Pulmonary artery endothelial cell (primary cell): Measurements from ENCODE around the gene NLRP10. TPM values are rescaled to one million over a fixed set of nuclear protein-coding genes. Genes with fewer than 3 reads are reported as not detected.
A peak's percentile ranks its signal among the peaks of the same experiment; 100 is the strongest.
"Not testable (repeated sequence)": the region's sequence is repeated elsewhere in the genome, so short reads cannot be mapped to it uniquely, and the experiment has no call there.

ENCODE experiments used
- DNase-seq: peaks from one replicate; pipeline ENCODE4 v3.0.0-alpha.2; 2011; ENCODE audit warnings: low read depth, low spot score
- total RNA-seq: library from RNA; depleted of rRNA; stranded (reverse); fragments of >200 nt; gene quantifications from 2 replicates; pipeline ENCODE4 v1.2.3, GENCODE V29; 2014

The NLRP10 gene, protein sequence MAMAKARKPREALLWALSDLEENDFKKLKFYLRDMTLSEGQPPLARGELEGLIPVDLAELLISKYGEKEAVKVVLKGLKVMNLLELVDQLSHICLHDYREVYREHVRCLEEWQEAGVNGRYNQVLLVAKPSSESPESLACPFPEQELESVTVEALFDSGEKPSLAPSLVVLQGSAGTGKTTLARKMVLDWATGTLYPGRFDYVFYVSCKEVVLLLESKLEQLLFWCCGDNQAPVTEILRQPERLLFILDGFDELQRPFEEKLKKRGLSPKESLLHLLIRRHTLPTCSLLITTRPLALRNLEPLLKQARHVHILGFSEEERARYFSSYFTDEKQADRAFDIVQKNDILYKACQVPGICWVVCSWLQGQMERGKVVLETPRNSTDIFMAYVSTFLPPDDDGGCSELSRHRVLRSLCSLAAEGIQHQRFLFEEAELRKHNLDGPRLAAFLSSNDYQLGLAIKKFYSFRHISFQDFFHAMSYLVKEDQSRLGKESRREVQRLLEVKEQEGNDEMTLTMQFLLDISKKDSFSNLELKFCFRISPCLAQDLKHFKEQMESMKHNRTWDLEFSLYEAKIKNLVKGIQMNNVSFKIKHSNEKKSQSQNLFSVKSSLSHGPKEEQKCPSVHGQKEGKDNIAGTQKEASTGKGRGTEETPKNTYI
- under 0.01 TPM in 1 of 2 replicates, not detected in the other for total RNA-seq

DNA sequence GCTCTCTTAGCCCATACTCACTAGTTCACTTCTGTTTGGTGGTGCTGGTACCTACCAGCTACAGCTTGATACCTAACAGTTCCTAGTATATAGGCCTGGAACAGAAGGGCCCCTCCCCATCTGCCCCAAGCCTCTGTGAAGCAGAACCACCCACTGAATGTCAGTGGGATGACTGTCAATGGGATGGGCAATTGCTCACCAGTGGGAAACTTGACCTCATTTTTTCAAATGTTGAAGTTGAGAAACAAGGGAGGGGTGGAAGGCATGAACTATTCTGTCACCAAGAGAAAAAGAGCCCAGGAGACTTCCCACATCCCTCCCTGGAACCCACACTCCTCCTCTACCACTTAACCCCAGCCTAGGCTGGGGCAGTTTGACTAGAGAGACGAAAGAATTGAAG lies at the start of gene NLRP10:
NLRP10 (minus strand) TSS at position 62 of the 400 bp plus-strand sequence. CDS start 1,952 bp downstream, outside the sequence.
- no peak for DNase-seq

DNA sequence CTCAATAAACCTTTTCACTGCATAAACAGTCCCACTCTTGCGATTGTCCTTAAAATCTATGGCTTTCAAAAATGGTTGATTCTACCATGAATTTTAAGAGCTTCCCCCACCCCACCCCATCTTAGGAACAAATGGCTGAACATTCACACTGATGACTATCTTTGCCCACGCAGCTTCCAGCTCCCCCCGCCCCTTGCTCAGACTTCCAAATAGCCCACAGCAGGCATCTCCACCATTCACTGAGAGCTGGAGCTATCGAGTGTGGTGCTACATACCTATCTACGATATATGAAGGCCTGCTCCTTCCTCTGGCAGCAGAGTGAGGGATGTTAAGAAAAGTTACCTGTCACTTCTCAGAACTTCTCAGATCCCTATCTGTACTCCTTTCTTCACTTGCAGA lies 48.6 kb upstream of the NLRP10 start:
- DNase-seq, result no peak

DNA sequence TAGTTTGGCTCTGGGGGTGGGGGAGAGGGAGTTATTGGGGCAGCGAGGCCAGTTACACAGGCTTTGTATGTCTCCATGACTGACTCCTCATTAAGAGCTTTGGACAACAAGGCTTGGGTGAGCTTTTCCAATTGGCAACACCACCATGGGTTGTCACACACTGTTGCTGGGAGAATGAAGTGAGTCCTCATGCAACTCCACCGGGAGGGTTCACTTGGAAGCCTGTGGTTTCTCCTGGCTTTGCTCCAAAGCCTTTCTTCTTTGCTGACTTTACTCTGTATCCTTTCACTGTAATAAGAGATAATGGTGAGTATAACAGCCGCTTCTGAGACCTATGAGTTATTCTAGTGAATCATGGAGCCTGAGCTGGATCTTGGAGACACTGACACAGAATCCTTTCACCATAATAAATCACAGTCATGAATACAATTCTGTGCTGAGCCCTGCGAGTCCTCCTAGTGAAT lies 46.8 kb upstream of the NLRP10 start:
- DNase-seq, result no peak

DNA sequence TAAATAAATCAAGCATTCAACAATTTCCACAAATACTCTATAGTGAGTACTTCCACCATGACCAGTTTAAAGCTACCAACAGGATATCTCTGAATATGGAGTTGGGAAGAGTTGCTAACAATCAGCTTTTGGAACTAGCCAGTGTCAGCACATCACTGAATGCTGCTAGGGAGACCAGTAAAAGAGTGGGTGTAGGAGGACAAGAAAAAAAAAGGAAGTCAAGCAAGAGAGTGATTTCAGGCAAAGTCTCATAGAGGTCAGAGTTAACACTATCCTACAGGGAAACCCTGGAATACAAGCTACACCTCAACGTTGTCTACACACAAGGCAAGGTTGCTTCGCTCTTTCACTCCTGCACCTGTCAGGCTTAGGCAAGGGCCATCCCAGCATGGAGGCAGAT lies 46.1 kb upstream of the NLRP10 start:
- DNase-seq, result no peak

DNA sequence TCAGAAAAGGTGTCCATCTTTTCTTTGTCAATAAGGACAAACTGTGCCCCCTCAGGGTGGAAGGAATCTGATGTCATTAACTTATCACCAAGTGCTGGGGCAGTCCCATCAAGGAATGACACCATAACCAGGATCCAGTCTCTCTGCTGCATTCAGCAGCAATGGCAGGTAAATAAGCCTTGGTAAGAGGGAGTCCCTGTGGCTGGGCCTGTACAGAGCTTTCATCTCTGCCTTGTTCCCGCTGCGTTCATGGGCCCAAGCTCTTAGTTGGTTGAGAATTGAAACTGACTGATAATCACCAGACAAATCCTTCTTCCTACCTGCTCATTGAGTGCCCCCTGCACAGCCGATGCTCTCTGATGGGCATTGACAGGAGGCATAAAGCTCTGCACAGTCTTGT lies 44.6 kb upstream of the NLRP10 start:
- DNase-seq, result no peak

DNA sequence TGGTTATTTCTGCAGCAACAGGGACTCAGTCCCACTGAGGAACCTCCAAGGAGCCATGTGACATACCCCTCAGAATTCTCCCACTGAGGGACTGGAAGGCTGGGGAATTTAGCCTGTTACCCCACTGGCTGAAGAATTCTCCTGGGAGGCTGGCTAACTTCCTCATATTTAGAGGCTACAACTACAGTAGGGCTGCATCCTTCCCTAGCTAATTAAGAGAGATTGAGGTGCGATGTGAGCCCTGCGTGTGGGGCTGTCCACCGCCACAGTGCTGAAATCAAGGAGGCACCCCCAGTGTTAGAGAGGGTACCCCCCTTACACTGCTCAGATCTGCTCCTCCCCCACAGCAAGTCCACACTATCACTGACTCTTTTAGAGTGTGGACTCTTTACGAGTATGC lies 43.0 kb upstream of the NLRP10 start:
- DNase-seq, result no peak

DNA sequence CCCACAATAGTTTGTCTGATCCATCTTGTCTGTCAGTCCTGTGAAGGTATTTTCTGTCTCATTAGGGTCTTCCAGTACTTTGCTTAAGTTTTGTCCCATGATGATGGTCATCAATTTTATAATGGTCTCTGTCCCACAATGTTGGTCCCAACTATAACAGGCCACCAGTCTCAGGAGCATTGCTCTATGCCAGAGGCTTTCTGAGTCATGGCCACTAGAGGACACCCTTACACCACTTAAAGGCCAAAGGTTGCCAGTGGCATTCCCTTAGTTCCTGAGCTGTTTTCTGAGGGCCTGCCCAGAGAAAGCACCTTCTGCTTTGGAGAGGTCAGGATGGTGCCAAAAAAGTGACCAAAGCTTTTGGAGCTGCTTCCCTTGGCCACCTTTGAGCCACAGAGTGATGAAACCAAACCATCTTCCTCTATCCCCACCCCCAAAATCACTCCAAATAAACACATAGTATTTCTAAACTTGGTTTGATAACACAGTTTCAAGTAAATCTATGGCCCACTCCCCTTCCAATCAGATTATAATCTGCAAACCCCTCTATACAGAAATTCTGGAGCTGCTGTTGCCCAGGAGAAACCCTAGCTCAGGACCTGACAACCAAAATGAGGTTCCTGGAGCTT lies 41.2 kb upstream of the NLRP10 start:
- peak; percentile 24 for DNase-seq

DNA sequence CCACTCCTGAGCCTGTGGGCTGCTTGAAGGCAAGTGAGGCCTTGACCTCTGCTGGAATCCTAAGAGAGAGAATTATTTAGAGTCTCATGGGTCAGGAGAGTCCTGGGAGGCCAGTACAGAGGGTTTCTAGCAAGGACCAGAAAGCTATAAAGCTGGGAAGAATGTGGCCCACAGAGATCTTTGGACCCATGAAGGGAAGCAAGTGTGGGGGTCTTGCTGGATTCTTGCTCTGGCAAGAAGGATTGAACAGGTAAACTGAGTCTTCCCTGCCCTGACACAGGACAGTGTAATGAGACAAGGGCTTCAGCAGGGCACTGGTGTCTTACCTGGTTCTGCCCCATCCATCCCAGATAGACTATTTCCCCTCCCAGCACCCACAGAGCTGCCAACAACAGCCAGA lies 40.3 kb upstream of the NLRP10 start:
- DNase-seq, result no peak

DNA sequence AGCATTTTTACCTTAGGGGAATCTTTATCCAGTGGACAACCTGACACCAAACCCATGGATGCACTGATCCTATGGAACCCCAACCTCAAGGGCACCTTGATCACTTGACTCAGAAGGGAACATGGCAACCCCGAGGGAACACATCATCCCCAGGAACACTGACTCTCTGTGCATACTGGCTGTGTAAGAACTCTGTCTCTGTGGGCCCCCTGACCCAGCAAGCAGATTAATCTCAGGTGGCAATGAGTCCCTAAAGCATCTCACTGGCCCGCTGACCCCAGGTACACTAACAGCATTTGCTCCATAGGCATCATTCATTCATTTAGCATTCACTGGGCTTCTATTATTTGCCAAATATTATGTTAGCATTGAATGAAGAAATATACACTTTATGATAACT lies 38.8 kb upstream of the NLRP10 start:
- DNase-seq, result no peak

DNA sequence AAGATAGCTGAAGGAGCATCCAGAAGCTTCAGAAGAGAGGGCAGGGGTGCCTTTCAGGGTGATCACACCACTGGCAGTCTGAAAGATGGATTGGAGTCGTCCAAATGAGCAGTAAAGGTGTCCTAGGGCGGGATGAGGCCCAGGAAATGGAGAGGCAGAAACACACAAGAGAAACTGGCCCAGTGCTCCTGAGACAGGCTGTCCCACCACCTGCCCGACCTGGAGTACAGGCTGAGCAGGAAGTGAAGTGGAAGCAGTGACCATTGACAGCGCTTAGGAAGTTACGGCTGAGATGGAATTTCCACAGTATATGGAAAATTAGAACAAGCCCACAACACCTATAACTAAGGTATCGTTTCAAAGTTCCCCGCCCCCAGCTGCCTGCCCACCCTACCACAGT lies 37.9 kb upstream of the NLRP10 start:
- no peak for DNase-seq

DNA sequence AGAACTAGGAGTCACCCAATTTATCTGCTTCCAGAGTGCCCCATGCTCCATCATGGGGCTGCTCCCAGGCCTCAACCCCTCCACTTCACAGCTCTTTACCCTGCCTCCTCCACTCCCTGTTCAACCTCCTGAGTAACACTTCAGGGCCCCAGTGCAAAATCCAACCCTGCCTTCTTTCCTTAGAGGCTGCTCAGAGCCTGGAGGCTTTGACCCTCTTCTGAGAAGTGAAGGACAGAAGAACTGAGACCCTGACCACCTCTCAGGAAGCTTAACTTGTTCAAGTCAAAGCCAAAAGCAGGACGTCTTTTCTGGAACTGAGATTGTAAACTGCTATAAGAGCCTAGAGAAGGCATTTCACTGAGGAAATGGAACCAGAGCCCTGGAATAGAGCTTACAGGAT lies 37.4 kb upstream of the NLRP10 start:
- DNase-seq, result no peak

DNA sequence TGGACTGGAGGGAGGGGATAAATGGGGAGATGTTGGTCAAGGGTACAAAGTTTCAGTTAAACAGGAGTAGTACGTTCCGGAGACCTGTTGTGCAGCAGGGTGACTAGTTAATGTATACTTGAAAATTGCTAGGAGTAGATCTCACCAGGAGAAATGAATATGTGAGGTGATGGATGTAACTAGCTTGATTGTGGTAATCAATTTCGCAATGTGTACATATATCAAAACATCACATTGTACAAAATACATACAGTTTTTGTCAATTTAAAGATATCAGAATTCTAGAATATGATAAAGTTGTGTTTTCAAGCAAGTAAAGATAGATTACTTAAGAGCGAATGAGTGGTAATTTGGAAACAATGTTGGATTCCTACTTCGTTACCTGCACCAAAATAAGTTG lies 35.1 kb upstream of the NLRP10 start:
- DNase-seq, result no peak

DNA sequence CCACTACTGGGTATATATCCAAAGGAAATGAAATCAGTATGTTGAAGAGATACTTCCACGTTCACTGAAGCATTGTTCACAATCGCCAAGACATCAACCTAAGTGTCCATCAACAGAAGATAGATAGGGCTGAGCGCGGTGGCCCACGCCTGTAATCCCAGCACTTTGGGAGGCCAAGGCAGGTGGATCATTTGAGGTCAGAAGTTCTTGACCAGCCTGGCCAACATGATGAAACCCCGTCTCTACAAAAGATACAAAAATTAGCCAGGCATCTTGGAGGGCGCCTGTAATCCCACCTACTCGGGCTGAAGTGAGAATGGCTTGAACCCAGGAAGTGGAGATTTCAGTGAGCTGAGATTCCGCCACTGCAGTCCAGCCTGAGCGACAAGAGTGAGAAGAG lies 34.5 kb upstream of the NLRP10 start:
- DNase-seq, result no peak

DNA sequence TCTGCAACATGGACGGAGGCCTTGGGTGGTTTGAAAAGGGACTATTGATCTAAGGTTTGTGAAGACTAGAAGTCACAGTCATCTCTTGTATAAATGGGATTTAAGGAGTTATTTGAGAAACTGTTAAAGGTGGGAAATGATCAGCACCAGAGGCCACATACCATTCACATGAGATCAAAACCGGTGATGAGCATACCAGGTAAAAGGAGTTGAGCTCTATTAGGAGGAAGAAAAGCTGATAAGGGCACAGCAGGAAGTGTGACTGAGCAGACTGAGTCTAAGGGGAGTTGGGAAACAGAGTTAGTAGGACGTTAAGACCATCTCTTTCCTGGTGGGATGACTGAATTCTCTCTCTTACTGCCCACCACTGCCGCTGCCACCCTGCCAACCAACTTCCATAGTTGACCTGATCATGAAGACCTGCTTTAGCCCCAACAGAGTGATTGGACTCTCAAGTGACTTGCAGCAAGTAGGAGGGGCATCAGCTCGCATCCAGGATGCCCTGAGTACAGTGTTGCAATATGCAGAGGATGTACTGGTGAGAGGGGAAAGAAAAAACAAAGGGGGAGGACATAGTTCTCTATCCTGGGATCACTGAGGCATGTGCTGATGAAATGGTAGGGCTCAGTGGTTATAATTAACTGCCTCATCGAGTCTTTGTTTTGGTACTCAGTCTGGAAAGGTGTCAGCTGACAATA lies 29.5 kb upstream of the NLRP10 start:
- DNase-seq, result no peak

DNA sequence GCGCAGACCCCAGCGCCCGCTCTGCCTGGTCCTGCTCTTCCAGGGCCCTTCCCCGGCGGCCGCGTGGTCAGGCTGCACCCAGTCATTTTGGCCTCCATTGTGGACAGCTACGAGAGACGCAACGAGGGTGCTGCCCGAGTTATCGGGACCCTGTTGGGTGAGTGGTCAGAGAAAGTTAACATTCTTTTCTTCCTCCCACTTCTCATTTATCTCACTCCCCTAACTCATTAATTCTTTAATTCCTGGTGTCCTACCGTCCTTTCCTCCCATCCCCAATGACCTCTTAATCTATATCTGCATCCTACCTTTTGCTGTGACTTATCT lies 22.3 kb upstream of the NLRP10 start:
- DNase-seq, result not testable (repeated sequence)

DNA sequence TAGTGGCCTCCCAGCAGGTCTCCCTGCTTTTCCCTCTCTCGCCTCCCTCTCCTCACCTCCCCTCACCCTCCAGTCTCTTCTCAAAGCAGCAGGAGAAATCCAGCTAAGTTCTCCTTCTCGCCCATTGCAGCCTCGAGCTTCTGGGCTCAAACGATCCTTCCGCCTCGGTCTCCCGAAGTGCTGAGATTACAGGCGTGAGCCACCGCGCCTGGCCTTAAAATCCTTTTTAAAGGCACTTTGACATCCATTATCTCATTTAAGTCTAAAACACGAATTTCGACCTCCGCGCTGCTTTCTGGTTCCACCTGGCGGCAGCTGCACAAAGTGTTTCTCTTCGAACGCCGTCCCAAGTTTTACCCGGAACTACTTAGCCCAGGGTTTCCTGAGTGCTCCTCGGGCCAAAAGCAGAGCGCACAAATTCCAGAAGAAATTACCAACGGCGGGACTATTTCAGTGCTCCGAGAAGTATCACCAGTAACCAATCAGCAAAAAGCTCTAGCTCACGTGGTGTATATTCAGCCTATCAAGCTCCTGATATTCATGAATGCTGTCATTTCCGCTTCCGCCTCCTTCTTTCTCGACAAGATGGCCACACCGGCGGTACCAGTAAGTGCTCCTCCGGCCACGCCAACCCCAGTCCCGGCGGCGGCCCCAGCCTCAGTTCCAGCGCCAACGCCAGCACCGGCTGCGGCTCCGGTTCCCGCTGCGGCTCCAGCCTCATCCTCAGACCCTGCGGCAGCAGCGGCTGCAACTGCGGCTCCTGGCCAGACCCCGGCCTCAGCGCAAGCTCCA lies 21.7 kb upstream of the NLRP10 start, which contains the start of gene EIF3F:
EIF3F (plus strand) TSS at position 570 of the 792 bp plus-strand sequence; CDS start at position 586, 16 bp downstream.
- peak; percentile 99 for DNase-seq

DNA sequence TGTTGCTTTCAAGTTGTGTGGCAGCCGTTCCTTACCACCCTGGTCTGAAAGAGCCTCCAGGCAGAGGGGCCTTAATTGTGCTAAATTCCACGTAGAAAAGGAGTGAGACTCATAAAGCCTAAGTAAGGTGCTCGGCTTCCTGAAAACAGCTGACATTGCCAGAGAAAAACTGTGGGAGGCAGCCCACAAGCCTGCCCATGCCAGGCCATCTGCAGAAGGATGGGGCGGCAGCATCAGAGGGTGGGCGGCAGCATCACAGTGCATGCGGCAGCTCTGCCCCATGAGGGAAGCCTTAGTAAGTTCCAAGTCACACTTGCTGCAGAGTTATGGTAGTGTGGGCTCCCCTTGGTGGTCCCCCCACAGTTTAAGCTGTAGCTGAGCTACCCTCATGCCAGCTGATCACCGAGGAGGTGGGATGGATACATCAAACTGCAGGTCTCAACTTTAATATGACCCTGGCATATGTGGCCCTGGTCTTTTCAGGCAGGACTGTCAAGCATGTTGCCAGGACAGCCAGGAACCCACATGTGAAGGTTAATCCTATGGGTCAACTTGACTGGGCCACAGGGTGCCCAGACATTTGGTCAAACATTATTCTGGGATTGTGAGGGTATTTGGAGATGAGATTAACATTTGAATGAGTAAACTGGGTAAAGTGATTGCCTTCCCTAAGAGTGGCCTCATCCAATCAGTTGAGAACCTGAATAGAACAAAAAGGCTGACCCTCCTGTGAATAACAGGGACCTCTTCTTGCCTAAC lies 18.8 kb upstream of the NLRP10 start:
- DNase-seq, result no peak

DNA sequence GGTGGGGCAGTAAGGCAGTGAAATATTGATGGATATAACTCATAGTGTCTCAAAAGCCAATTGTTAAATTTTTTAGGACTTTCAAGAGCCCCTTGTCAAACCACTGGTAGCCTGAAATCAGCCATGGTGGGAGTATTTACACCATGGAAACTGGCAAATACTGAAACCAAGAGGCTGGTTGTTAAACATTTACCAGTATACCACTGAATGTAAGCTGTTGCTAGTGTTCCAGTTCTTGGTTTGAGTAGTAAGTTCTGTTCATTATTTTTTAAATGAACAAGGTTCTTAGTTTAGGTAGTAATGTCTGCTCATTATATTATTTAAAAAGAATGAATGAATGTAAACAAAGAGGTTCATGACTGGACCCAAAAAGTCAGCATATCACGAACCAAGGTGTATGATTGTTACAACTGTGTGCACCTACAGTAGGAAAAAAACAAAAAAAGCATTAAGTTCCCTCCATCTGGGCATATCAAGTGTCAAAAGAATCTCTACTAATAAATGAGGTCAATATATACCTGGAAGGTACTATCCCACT lies 17.4 kb upstream of the NLRP10 start:
- no peak for DNase-seq

DNA sequence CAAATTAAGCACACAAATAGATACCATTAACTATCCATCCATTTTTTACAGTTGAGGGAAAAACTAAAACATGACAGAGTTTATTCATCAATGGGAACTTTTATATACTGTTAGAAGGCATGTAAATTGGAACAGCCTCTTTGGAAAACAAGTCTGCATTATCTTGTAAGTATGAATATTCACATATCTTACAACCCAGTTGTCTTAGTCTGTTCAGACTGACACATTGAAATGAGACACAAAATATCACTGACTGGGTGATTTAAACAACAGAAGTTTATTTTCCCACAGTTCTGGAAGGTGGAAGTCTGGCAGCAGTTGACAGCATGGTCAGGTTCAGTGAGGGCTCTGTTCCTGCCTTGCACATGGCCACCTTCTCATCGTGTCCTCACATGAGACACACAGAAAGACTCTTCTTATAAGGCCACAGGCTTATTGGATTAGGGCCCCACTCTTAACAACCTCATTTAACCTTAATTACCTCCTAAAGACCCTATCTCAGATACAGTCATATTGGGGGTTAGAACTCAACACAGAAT lies 16.4 kb upstream of the NLRP10 start:
- DNase-seq, result no peak
